ENCODE results near the gene PRM3.

The PRM3 gene

DNA sequence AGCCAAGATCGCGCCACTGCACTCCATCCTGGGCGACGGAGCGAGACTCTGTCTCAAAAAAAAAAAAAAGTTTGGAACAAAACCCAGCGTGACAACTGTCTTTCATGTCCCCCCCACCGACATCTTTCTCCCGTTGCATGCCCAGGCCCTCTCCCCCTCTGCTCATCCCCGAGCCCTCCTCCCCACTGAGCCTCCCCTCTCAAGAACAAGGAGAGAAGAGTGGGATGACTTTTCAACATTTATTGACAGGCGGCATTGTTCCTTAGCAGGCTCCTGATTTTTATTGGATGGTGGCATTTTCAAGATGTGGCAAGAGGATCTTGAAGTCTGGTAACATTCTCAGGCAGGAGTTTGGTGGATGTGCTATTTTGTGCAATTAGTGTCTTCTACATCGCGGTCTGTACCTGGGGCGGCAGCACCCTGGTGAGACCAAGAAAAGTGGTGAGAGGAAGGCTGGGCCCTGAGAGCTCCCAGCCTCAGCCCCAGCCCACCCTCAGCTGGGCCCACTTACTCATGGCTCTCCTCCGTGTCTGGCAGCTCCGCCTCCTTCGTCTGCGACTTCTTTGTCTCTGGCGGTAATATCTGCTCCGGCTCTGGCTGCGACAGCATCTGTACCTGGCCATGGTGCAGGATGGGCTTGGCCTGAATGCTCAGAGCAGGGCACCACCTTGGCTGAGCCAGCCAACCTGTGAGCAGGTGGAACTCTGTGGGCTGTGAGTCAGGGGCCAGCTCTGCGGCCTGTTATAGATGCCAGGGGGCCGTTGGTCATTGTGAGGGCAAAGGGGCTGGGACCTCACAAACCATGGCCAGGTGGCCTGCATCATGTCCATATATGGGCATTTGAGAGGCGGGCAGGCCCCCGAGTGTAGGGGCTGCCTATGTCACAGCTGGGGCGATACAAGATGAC is 7.4 kb upstream of the PRM3 start, which contains the start of gene PRM1:
Gene PRM1 (minus strand): TSS at position 715 of the 907 bp plus-strand sequence. CDS start 92 bp downstream, at position 623.
- DNase-seq (ENCODE audit: low spot score): no peak

DNA sequence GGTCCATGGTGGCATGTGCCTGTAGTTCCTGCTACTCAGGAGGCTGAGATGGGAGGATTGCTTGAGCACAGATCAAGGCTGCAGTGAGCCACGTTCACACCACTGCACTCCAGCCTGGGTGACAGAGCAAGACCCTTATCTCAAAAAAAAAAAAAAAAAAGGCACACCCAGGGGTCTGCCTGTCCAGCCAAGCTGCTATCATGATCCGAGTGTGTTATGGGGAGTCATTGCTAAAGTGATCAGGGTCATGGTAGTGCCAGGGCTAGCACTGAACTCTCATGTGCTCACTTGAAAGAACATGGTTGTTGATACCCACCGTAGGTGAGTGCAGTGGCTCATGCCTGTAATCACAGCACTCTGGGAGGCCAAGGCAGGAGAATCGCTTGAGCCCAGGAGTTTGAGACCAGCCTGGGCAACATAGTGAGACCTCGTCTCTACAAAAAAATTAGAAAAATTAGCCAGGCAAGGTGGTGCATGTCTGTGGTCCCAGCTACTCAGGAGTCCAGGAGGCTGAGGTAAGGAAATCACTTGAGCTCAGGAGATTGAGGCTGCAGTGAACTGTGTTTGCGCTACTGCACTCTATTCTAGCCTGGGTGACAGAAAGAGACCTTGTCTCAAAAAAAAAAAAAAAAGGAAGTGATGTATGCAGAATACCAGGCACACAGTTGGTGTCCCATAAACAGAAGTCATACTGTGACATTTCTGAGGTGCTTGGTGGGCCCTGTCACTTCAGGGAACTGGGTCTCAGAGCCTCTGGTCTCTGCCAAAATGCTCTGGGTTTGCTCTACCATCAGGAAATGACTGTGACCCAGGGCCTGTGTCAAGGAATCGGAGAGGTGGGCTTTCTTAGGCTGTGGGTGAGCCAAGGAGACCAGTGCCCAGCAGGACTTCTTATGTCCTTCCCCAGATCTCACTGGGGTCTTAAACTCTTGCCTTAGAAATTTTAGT is 5.5 kb upstream of the PRM3 start:
- no peak for DNase-seq (ENCODE audit: low spot score)

DNA sequence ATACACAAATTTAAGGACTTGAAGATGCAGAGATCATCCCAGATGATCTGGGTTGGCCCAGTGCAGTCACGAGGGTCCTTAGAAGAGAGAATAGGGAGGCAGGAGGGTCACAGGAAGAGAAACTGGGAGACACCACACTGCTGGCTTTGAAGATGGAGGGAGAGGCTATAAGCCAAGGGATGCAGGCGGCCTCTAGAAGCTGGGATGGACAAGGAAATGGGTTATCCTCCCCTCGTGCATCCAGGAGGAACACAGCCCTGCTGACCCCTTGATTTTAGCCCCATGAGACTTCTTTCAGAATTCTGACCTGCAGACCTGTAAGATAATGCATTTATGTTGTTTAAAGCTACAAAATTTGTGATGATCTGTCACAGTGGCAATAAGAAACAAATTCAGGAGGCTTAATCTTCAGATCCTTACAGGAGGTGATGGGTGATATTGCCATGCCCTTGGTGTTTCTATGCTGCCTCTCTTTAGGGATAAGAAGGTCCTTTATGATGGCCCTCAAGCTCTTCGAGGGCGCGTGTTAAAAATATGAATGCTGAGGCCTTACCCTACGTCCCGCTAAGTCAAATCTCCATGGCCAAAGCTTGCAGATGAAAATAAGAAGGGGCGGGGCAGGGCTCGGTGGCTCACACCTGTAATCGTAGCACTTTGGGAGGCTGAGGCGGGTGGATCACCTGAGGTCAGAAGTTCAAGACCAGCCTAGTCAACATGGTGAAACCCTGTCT is 4.3 kb upstream of the PRM3 start:
- no peak for DNase-seq (ENCODE audit: low spot score)

GRCh38 chr16:11276896-11277593 is 3.6 kb upstream of the PRM3 start:
- DNase-seq (ENCODE audit: low spot score): no peak

GRCh38 chr16:11276143-11276895 is 2.9 kb upstream of the PRM3 start, which contains the start of gene PRM2:
Gene PRM2 (minus strand): TSS chr16:11276480. CDS start chr16:11276370, 110 bp downstream.
- DNase-seq (ENCODE audit: low spot score): no peak

- no peak for DNase-seq (ENCODE audit: low spot score)
These were observed 1.5 kb upstream of the PRM3 start for GRCh38 chr16:11274964-11275363.

DNA sequence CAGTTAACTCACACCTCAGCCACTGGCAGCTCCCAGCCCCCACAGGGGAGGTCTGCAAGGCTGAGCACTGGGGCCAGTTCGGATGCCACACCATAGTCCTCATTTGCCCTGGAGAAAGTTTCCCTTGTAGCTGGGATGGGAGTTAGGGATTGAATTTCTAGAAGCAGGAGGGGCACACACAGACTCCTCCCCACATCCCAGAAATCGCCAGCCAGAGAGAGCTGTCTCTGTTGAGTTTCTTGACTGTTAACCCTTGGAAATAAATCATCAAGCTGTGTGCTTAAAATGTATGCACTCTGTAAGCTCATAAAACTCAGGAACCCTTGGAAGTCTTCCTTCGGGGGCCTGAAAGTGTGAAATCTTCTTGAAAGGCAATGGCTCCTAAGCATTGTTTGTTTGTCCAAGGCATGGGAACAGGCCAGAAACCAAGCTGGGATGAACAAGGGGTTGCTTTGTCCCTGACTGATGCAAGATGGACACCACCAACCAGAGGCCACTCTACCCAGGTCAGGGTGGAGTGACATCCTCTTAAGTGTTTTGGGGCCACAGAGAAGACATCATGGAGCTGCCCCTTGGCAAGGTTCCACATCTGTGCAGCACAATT is 394 bp upstream of the PRM3 start:
- peak; percentile 85 for DNase-seq (ENCODE audit: low spot score)

DNA sequence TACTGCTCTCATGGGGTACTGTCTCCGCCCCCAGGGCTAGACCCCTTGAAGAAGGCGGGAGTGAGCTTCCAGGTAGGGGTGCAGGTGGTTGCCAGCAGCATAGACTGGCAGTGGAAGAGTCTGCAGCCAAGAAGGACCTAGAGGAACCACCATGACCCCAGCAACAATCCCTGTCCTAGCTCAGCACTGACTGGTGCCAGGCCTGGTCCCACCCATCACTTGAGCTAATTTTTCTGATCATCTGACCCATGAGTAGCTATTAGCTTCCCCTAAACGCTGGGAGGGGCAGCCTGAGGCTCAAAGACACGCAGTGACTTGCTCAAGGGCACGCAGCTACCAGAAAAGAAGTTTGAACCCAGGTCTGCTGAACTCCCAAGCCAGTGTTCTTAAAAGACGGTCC is 945 bp downstream of the PRM3 start:
- no peak for DNase-seq (ENCODE audit: low spot score)

DNA sequence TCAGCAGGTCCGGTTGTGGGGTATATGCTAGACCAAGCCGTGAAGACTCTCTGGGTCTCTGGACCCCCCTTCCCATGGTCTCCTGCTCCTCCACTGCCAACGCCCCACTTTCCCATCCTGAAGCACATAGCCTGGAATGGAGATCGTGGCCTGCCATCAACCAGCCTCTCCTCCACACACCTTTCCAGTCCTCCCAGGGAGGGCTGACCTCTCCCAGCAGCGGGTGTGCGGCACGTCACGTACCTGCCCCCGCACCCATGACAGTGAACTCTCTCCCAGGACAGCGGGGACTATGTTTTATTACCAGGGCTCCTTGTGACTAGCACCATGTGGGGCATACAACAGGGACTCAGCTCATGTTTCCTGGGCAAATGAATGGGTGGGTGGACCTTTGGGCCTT is 1.8 kb downstream of the PRM3 start:
- DNase-seq (ENCODE audit: low spot score): no peak

DNA sequence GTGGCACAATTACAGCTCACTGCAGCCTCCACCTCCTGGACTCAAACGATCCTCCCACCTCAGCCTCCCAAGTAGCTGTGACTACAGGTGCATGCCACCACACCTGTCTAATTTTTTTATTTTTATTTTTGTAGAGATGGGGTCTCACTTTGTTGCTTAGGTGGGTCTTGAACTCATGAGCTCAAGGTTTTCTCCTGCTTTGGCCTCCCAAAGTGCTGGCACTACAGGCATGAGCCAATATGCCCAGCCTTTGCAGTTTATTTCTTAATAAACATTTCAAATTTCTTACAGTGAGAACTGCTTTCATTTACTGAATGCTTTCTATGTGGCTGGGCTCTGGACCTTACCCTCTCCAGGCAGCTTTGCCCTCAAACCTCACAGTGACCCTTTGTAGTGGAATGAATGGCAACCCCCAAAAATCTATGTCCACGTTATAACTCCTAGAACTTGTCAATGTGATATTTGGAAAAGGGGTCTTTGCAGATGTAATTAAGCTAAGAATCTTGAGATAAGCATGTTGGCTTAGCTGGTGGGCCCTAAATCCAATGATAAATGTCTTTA is 2.7 kb downstream of the PRM3 start:
- DNase-seq (ENCODE audit: low spot score): no peak

- no peak for DNase-seq (ENCODE audit: low spot score)
These were observed 4.5 kb downstream of the PRM3 start, which contains the start of gene TNP2 for GRCh38 chr16:11268921-11269375. Gene TNP2 (minus strand): TSS chr16:11269325. CDS start chr16:11269262, 63 bp downstream.

GRCh38 chr16:11265124-11265523 is 8.3 kb downstream of the PRM3 start:
- no peak for DNase-seq (ENCODE audit: low spot score)

DNA sequence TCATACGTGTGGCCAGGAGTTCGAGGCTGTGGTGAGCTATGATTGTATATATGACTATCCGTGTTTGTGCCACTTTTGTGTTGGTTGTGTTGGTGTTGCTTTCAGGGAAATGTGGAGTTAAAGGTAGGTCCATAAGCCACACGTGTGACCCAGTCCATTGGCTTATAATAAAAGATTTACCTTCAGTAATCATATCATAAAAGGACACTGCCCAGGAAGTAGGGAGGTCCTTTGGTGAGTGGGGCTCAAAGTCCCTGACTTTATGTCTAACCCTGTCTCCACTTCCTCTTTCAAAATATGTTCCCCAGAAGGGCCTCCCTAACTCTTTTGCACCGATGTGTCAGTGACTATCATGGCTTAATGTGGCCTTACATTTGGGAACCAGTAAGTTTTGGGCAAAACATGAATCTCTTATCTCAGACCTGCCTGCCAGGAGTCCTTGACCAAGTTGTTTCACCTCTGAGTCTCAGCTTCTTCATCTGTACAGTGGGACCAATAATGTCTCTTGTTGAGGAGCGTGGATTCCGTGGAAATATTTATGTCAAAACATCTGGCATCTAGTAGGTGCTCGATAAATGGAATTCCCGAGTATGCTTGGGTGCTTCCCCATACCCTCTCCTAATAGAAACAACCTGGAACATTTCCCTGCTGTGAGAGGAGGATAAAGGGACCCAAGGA is 9.1 kb downstream of the PRM3 start:
- no peak for DNase-seq (ENCODE audit: low spot score)

DNA sequence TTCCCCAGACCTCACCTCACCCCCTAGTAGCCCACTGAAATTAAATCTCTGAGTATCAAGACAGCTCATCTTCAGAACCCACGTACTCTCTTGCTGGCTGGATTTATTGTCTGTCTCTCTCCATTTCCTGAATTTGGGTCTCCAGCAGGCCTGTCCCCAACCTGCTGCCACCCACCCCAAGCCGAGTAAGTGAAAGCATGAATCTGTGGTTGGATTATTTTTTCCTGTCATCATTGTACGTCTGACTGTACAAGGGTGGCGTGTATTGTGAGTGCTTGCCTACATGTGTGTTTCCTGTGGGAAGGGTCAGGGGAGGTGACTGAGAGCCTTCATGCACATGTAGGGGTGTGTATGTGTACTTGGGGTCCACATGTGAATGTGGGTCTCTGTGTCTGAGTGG is 9.7 kb downstream of the PRM3 start:
- no peak for DNase-seq (ENCODE audit: low spot score)

- DNase-seq (ENCODE audit: low spot score): no peak
These were observed 10.5 kb downstream of the PRM3 start for GRCh38 chr16:11262915-11263314.

- no peak for DNase-seq (ENCODE audit: low spot score)
These were observed 12.8 kb downstream of the PRM3 start for GRCh38 chr16:11260596-11260966.

- DNase-seq (ENCODE audit: low spot score): no peak
These were observed 13.5 kb downstream of the PRM3 start for GRCh38 chr16:11259655-11260595.
